ENCODE data around the gene LAMC3. TPM values are rescaled to one million over a fixed set of nuclear protein-coding genes. Genes with fewer than 3 reads are reported as not detected.

Gene LAMC3
- total RNA-seq, 2 donors from 2014 or later: 0.55 to 156 TPM

GRCh38 chr9:131082774-131083512 is 74.0 kb downstream of the LAMC3 start:
- TF ChIP-seq POLR2A (IDR thresholded peaks at IDR 0.05): no peak
- no peak for TF ChIP-seq CTCF (IDR thresholded peaks at IDR 0.05)
- TF ChIP-seq POLR2AphosphoS5 (IDR thresholded peaks at IDR 0.05): no peak
- Histone ChIP-seq H3K27ac (no peak overlapping the region), H3K4me1 (replicated peaks) (no peaks in the 10 kb centered on the region), H3K27me3 (replicated peaks; ENCODE audit: insufficient read depth) (no peaks in the 10 kb centered on the region), H3K9me3 (no peaks in the 10 kb centered on the region), H3K4me3 (no peak overlapping the region), H3K36me3 (no peaks in the 10 kb centered on the region)
- 67% methylated on average over 11 of the region's 11 CpGs for WGBS
- intact Hi-C loops (cut with DNase I): no loop called here
- no peak for DNase-seq (ENCODE audit: low spot score)

GRCh38 chr9:131084661-131085369 is 75.8 kb downstream of the LAMC3 start:
- Histone ChIP-seq H3K27ac (no peak overlapping the region), H3K4me3 (no peak overlapping the region), H3K36me3 (no peaks in the 10 kb centered on the region), H3K27me3 (replicated peaks; ENCODE audit: insufficient read depth) (no peaks in the 10 kb centered on the region), H3K4me1 (replicated peaks) (no peaks in the 10 kb centered on the region), H3K9me3 (no peaks in the 10 kb centered on the region)
- TF ChIP-seq CTCF (IDR thresholded peaks at IDR 0.05): no peak
- TF ChIP-seq POLR2AphosphoS5 (IDR thresholded peaks at IDR 0.05): no peak
- DNase-seq (ENCODE audit: low spot score): no peak
- intact Hi-C loops (cut with DNase I): no loop called here
- 78% methylated on average over 8 of the region's 8 CpGs for WGBS

DNA sequence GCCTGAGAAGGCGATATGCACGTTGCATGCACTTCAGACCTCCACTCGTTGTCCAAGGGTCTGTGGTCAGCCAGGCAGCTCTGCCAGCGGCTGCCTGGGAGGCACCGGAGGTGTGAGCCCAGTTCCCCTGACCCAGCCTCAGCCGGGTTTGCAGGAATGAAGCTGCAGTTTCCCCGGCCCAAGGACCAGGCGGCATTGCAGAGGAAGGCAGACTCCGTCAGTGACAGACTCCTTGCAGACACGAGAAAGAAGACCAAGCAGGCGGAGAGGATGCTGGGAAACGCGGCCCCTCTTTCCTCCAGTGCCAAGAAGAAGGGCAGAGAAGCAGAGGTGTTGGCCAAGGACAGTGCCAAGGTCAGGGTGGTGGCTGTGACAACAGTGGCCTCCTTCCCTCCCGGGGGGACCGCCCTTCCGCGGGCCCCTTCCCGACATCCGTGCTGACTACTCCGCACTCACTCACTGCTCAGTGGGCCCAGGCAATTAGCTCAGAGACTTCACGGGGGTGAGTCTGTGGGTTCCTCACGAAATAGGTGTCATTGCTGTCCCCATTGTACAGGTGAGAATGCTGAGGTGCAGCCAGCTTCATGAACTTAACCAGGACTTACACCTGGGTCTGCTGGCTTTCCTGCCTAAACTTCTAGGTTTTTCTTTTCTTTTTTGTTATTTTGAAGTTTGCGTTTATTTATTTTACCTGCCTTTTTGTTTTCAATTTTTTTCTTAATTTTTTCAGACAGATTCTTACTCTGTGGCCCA is 76.6 kb downstream of the LAMC3 start:
- 77% methylated on average over 23 of the region's 23 CpGs for WGBS
- intact Hi-C loops (cut with DNase I): no loop called here
- no peak overlapping the region for H3K4me3 ChIP-seq
- no peaks in the 10 kb centered on the region for H3K9me3 ChIP-seq
- H3K36me3 ChIP-seq: no peaks in the 10 kb centered on the region
- DNase-seq (ENCODE audit: low spot score): no peak
- no peaks in the 10 kb centered on the region for H3K27me3 ChIP-seq (replicated peaks; ENCODE audit: insufficient read depth)
- no peak overlapping the region for H3K27ac ChIP-seq
- TF ChIP-seq POLR2A (IDR thresholded peaks at IDR 0.05) (no peak), CTCF (IDR thresholded peaks at IDR 0.05) (no peak), POLR2AphosphoS5 (IDR thresholded peaks at IDR 0.05) (no peak)
- H3K4me1 ChIP-seq (replicated peaks): no peaks in the 10 kb centered on the region

DNA sequence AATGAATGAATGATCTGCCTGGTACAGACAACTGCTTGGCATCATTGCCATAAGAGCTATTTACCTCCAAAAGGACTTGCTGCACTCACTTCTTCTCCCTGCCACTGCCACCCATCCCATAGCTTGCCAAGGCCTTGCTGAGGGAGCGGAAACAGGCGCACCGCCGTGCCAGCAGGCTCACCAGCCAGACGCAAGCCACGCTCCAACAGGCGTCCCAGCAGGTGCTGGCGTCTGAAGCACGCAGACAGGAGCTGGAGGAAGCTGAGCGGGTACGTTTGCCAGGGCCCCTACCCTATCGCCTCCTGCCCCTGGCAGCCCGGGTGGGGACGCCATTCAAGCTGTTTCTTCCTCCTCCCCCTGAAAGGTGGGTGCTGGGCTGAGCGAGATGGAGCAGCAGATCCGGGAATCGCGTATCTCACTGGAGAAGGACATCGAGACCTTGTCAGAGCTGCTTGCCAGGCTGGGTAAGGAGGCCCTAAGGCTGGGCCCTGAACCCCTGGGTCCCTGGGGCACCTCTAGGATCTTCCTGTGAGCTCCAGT is 78.5 kb downstream of the LAMC3 start:
- DNase-seq (ENCODE audit: low spot score): no peak
- Histone ChIP-seq H3K27ac (no peak overlapping the region), H3K36me3 (no peaks in the 10 kb centered on the region), H3K4me3 (no peak overlapping the region), H3K9me3 (no peaks in the 10 kb centered on the region), H3K27me3 (replicated peaks; ENCODE audit: insufficient read depth) (no peaks in the 10 kb centered on the region), H3K4me1 (replicated peaks) (no peaks in the 10 kb centered on the region)
- TF ChIP-seq POLR2AphosphoS5 (IDR thresholded peaks at IDR 0.05) (no peak), CTCF (IDR thresholded peaks at IDR 0.05) (no peak), POLR2A (IDR thresholded peaks at IDR 0.05) (no peak)
- 54% methylated on average over 14 of the region's 19 CpGs for WGBS
- intact Hi-C loops (cut with DNase I): no loop called here

All from prostate gland (tissue), 2 donors.